Transverse colon (tissue), 4 donors: ENCODE data around the gene EDN2. TPM values are rescaled to one million over a fixed set of nuclear protein-coding genes. Genes with fewer than 3 reads are reported as not detected.

ENCODE experiments used
- DNase-seq: peaks from one replicate; pipeline ENCODE4 v3.0.0-alpha.2; 2019
- H3K27ac ChIP-seq, 4 donors: fragments of 200-600 bp; sonication (generic); 2 replicates each; pipeline ENCODE4 v1.5.1; 2016 to 2018; ENCODE audit warnings: inconsistent platforms in 4 of 4
- H3K27me3 ChIP-seq: fragments of 200-600 bp; sonication (generic); 2 replicates; pipeline ENCODE4 v1.5.1; 2017; ENCODE audit warnings: inconsistent platforms
- H3K36me3 ChIP-seq, 4 donors: fragments of 200-600 bp; sonication (generic); 2 replicates each; pipeline ENCODE4 v1.5.1; 2017 to 2019; ENCODE audit warnings: inconsistent platforms in 4 of 4
- H3K4me1 ChIP-seq, 4 donors: fragments of 200-600 bp; sonication (generic); 2 replicates each; pipeline ENCODE4 v1.5.1; 2017 to 2020; ENCODE audit warnings: inconsistent platforms in 4 of 4
- H3K4me3 ChIP-seq, 4 donors: fragments of 200-600 bp; sonication (generic); 1 replicate in 1 of 4; 2 replicates in 3 of 4; pipeline versions ENCODE4 v1.5.1 to v1.6.1; 2017 to 2019; ENCODE audit warnings: inconsistent platforms in 4 of 4
- H3K9me3 ChIP-seq, 2 donors: fragments of 200-600 bp; sonication (generic); 2 replicates each; pipeline ENCODE4 v1.5.1; 2017 to 2019; ENCODE audit warnings: inconsistent platforms in 2 of 2
- CTCF ChIP-seq, 5 experiments: fragments of 200-600 bp in 3 of 5; fragments of 450-650 bp in 2 of 5; sonication (generic) in 3 of 5; IDR thresholded peaks; 1 replicate in 2 of 5; 2 replicates in 3 of 5; pipeline ENCODE4 v1.5.1; 2016 to 2017; ENCODE audit warnings: antibody characterized with exemption in 5 of 5, inconsistent platforms in 3 of 5, mild to moderate bottlenecking in 2 of 5, moderate library complexity in 1 of 5
- EP300 ChIP-seq: sonication (generic); formaldehyde crosslinking; IDR thresholded peaks from one replicate; pipeline ENCODE4 v1.6.1; 2017; ENCODE audit warnings: antibody characterized with exemption, low read depth
- POLR2A ChIP-seq: fragments of 450-650 bp; IDR thresholded peaks from one replicate; pipeline ENCODE4 v1.6.1; 2016; ENCODE audit warnings: antibody characterized with exemption, mild to moderate bottlenecking, moderate library complexity
- POLR2AphosphoS5 ChIP-seq, 3 donors: sonication (generic); formaldehyde crosslinking; IDR thresholded peaks; one replicate each; pipeline ENCODE4 v1.6.1; 2016; ENCODE audit warnings: antibody characterized with exemption in 3 of 3
- WGBS, 2 donors: methylation state at CpG; one replicate each; pipeline ENCODE4 v1.1.5; 2018; ENCODE audit warnings: low coverage in 1 of 2; 5-methylcytosine and 5-hydroxymethylcytosine counted together
- in situ Hi-C, 4 donors: fragments of 200-750 bp; cut with MboI; loops; one replicate each; pipeline versions ENCODE4 v1.15.0 to v1.15.1; 2017; ENCODE audit warnings: low sequenced_read_pairs in 3 of 4, low pct_ligation_motif_present in 1 of 4, low pct_unique_long_range_greater_than_20kb in 1 of 4
- intact Hi-C: fragments of 100-400 bp; cut with DNase I; formaldehyde crosslinking; loops from one replicate; pipeline ENCODE4 v1.15.1; 2023; ENCODE audit warnings: low total_unique reads
- total RNA-seq, 4 donors: library from RNA; depleted of rRNA; stranded (reverse); fragments of >200 nt; gene quantifications; one replicate each; pipeline ENCODE4 v1.1.0, GENCODE V29; 2016

Gene EDN2
- total RNA-seq, 4 donors from 2014 or later, result 3.8 to 15.7 (median 10.3) TPM

GRCh38 chr1:41486371-41487125, 2.1 kb upstream of the EDN2 start:
- H3K4me1 ChIP-seq, result peaks cover 35 to 54% (median 46%) of the 10 kb centered on the region in 4 donors
- WGBS, 2 donors, result 56 to 59% methylated on average over 12 to 23 of the region's 23 CpGs
- in situ Hi-C loops, result no loop called here
- no peaks in the 10 kb centered on the region for H3K27me3 ChIP-seq
- intact Hi-C loops, result no loop called here
- no peaks in the 10 kb centered on the region for H3K9me3 ChIP-seq
- no peak overlapping the region for H3K4me3 ChIP-seq
- H3K36me3 ChIP-seq, result no peaks in the 10 kb centered on the region
- no peak overlapping the region for H3K27ac ChIP-seq
- no peak for TF ChIP-seq CTCF (IDR thresholded peaks at IDR 0.05)
- no peak for TF ChIP-seq EP300
- no peak for TF ChIP-seq POLR2A
- no peak for TF ChIP-seq POLR2AphosphoS5 (IDR thresholded peaks at IDR 0.05)
- DNase-seq, result no peak

DNA sequence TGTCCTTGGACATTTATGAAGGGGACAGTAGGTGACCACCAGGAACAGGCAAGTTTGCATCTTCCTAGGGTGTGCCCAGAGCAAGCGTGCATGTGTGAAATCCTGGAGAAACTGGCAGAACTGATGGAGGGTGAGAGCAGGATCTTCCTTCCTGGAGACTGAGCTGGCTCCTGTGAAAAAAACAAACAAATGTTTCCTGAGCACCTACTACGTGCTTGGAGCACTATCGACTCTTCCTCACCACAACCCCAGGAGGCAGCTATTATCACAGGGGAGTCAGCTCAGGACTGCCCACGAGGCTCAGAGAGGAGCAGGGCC, 1.5 kb upstream of the EDN2 start:
- H3K9me3 ChIP-seq, result no peaks in the 10 kb centered on the region
- peaks cover 35 to 54% (median 46%) of the 10 kb centered on the region in 4 donors for H3K4me1 ChIP-seq
- H3K27ac ChIP-seq, result no peak overlapping the region
- no peaks in the 10 kb centered on the region for H3K27me3 ChIP-seq
- DNase-seq, result no peak
- no peak overlapping the region for H3K4me3 ChIP-seq
- TF ChIP-seq CTCF (IDR thresholded peaks at IDR 0.05) (no peak), EP300 (no peak), POLR2AphosphoS5 (IDR thresholded peaks at IDR 0.05) (no peak), POLR2A (no peak)
- H3K36me3 ChIP-seq, result no peaks in the 10 kb centered on the region
- intact Hi-C loops (no loop called here), in situ Hi-C loops (no loop called here)
- WGBS, 2 donors, result 54% methylated on average over 4 of the region's 4 CpGs; no CpG with 5 or more reads in 1 of the 2 donors

GRCh38 chr1:41485605-41486004, 1.1 kb upstream of the EDN2 start:
- no peak for DNase-seq
- TF ChIP-seq CTCF (IDR thresholded peaks at IDR 0.05), result no peak
- no peak for TF ChIP-seq EP300
- no peak for TF ChIP-seq POLR2AphosphoS5 (IDR thresholded peaks at IDR 0.05)
- no peak for TF ChIP-seq POLR2A
- Histone ChIP-seq H3K36me3 (no peaks in the 10 kb centered on the region), H3K27me3 (no peaks in the 10 kb centered on the region), H3K27ac (no peak overlapping the region), H3K4me1 (peaks cover 35 to 54% (median 46%) of the 10 kb centered on the region in 4 donors), H3K9me3 (no peaks in the 10 kb centered on the region), H3K4me3 (no peak overlapping the region)
- intact Hi-C loops (no loop called here), in situ Hi-C loops (no loop called here)
- WGBS, 2 donors, result 45 to 80% methylated on average over 1 to 5 of the region's 5 CpGs

GRCh38 chr1:41483960-41484401, 502 bp downstream of the EDN2 start:
- H3K27ac ChIP-seq, result peak overlapping the region; percentile 42 to 74 (median 49)
- in situ Hi-C loops, result no loop called here
- intact Hi-C loops, result no loop called here
- H3K27me3 ChIP-seq, result no peaks in the 10 kb centered on the region
- no peak for DNase-seq
- H3K4me1 ChIP-seq, result peaks cover 44 to 54% (median 48%) of the 10 kb centered on the region in 4 donors
- peak overlapping the region in 3 of 4 donors; percentile 6 to 31 (median 17) for H3K4me3 ChIP-seq
- no peaks in the 10 kb centered on the region for H3K36me3 ChIP-seq
- no peaks in the 10 kb centered on the region for H3K9me3 ChIP-seq
- no peak for TF ChIP-seq POLR2AphosphoS5 (IDR thresholded peaks at IDR 0.05)
- 59 to 90% methylated on average over 4 to 9 of the region's 9 CpGs for WGBS, 2 donors
